HK-2 (cell line): ENCODE data around the gene ZMIZ1.

Source experiments
- DNase-seq: peaks from one replicate; pipeline ENCODE4 v3.0.0-alpha.2; 2018; ENCODE audit not compliant: unreplicated experiment

The ZMIZ1 gene

GRCh38 chr10:79082035-79082373, 13.2 kb downstream of the ZMIZ1 start:
- DNase-seq, result no peak

- no peak for DNase-seq
Observed at GRCh38 chr10:79082631-79083596, 14.1 kb downstream of the ZMIZ1 start.

- DNase-seq, result peak; percentile 68
Observed at GRCh38 chr10:79084012-79084971, 15.5 kb downstream of the ZMIZ1 start.

- peak; percentile 60 for DNase-seq
Observed at GRCh38 chr10:79084972-79085597, 16.3 kb downstream of the ZMIZ1 start.

GRCh38 chr10:79086822-79087221, 18.1 kb downstream of the ZMIZ1 start:
- no peak for DNase-seq

- no peak for DNase-seq
Observed at GRCh38 chr10:79087721-79088120, 19.0 kb downstream of the ZMIZ1 start.

- DNase-seq, result no peak
Observed at GRCh38 chr10:79088176-79088575, 19.4 kb downstream of the ZMIZ1 start.

GRCh38 chr10:79088613-79089355, 20.0 kb downstream of the ZMIZ1 start:
- DNase-seq, result no peak

- DNase-seq, result no peak
Observed at GRCh38 chr10:79089632-79090031, 20.9 kb downstream of the ZMIZ1 start.

- DNase-seq, result peak; percentile 39
Observed at GRCh38 chr10:79090134-79090803, 21.5 kb downstream of the ZMIZ1 start.

GRCh38 chr10:79092292-79092896, 23.6 kb downstream of the ZMIZ1 start:
- DNase-seq, result no peak

- DNase-seq, result no peak
Observed at GRCh38 chr10:79093658-79094411, 25.1 kb downstream of the ZMIZ1 start.

- no peak for DNase-seq
Observed at GRCh38 chr10:79094412-79095175, 25.8 kb downstream of the ZMIZ1 start.

GRCh38 chr10:79095316-79095715, 26.6 kb downstream of the ZMIZ1 start:
- DNase-seq, result no peak

- no peak for DNase-seq
Observed at GRCh38 chr10:79096514-79096913, 27.7 kb downstream of the ZMIZ1 start.

GRCh38 chr10:79097021-79097872, 28.5 kb downstream of the ZMIZ1 start:
- no peak for DNase-seq

- DNase-seq, result no peak
Observed at GRCh38 chr10:79098061-79098460, 29.3 kb downstream of the ZMIZ1 start.

GRCh38 chr10:79098596-79099015, 29.8 kb downstream of the ZMIZ1 start:
- DNase-seq, result no peak
